Measurements from ENCODE around the gene CEP68.

CEP68 gene

GRCh38 chr2:65133626-65134025 lies 77.4 kb downstream of the CEP68 start:
- no peak for DNase-seq

- no peak for DNase-seq
These were observed 77.9 kb downstream of the CEP68 start for GRCh38 chr2:65134158-65134557.

DNA sequence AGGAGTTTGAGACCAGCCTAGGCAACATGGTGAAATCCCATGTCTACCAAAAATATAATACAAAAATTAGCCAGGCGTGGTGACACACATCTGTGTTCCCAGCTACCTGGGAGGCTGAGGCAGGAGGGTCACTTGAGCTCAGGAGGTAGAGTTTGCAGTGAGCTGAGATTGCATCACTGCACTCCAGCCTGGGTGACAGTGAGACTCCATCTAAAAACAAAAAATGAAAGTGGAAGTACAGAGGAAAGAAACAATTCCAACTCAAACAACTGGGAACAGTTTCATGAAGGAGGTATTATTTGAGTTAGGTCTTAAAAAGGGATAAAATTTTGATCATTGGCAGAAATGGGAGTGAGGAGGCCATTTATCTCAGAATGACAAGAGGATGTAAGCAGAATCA lies 80.0 kb downstream of the CEP68 start:
- no peak for DNase-seq
